Nephron (organoid): Measurements from ENCODE around the gene GC.

ENCODE experiments used
- H3K27ac Mint-ChIP-seq, 3 experiments: 2 replicates each; pipeline ENCODE4 v1.8.0; 2020; ENCODE audit warnings: mixed read lengths in 3 of 3, mild to moderate bottlenecking in 2 of 3, moderate library complexity in 1 of 3
- H3K27me3 Mint-ChIP-seq: 2 replicates; pipeline ENCODE4 v1.8.0; 2021; ENCODE audit warnings: low read depth, mild to moderate bottlenecking, moderate library complexity, mixed read lengths
- H3K36me3 Mint-ChIP-seq: 2 replicates; pipeline ENCODE4 v1.8.0; 2020; ENCODE audit warnings: low read depth, mixed read lengths
- H3K4me1 Mint-ChIP-seq: 2 replicates; pipeline ENCODE4 v1.8.0; 2020; ENCODE audit warnings: mixed read lengths
- H3K4me3 Mint-ChIP-seq, 3 experiments: 2 replicates each; pipeline ENCODE4 v1.8.0; 2020; ENCODE audit warnings: mild to moderate bottlenecking in 3 of 3, mixed read lengths in 3 of 3, moderate library complexity in 2 of 3
- H3K9me3 Mint-ChIP-seq: 2 replicates; pipeline ENCODE4 v1.8.0; 2020; ENCODE audit warnings: mixed read lengths
- CTCF ChIP-seq, 3 experiments: fragments of 200-600 bp; sonication (generic); IDR thresholded peaks; one replicate each; pipeline ENCODE4 v1.5.0; 2021; ENCODE audit warnings: antibody characterized with exemption in 3 of 3; ENCODE audit not compliant: unreplicated experiment in 3 of 3

GC gene

GRCh38 chr4:71784569-71785197 is 804 bp upstream of the GC start:
- H3K27ac Mint-ChIP-seq = no peak overlapping the region
- H3K27me3 Mint-ChIP-seq = no peaks in the 10 kb centered on the region
- H3K4me3 Mint-ChIP-seq = no peak overlapping the region
- no peaks in the 10 kb centered on the region for H3K4me1 Mint-ChIP-seq
- H3K9me3 Mint-ChIP-seq = no peaks in the 10 kb centered on the region
- H3K36me3 Mint-ChIP-seq = no peaks in the 10 kb centered on the region
- TF ChIP-seq CTCF (IDR thresholded peaks at IDR 0.05; ENCODE audit: unreplicated experiment in 3 of 3) = no peak

- no peaks in the 10 kb centered on the region for H3K27me3 Mint-ChIP-seq
- no peaks in the 10 kb centered on the region for H3K36me3 Mint-ChIP-seq
These were observed 6.0 kb downstream of the GC start for GRCh38 chr4:71777891-71778290.

GRCh38 chr4:71775449-71775848 is 8.4 kb downstream of the GC start:
- H3K9me3 Mint-ChIP-seq = no peaks in the 10 kb centered on the region
- no peak overlapping the region for H3K27ac Mint-ChIP-seq
- no peak overlapping the region for H3K4me3 Mint-ChIP-seq
- no peaks in the 10 kb centered on the region for H3K27me3 Mint-ChIP-seq
- no peaks in the 10 kb centered on the region for H3K4me1 Mint-ChIP-seq
- H3K36me3 Mint-ChIP-seq = no peaks in the 10 kb centered on the region
- no peak for TF ChIP-seq CTCF (IDR thresholded peaks at IDR 0.05; ENCODE audit: unreplicated experiment in 3 of 3)

More at GRCh38 chr4:71777891-71778290, 6.0 kb downstream of the GC start:
- H3K27ac Mint-ChIP-seq = no peak overlapping the region
- no peaks in the 10 kb centered on the region for H3K9me3 Mint-ChIP-seq
- no peak for TF ChIP-seq CTCF (IDR thresholded peaks at IDR 0.05; ENCODE audit: unreplicated experiment in 3 of 3)
- no peak overlapping the region for H3K4me3 Mint-ChIP-seq
- no peaks in the 10 kb centered on the region for H3K4me1 Mint-ChIP-seq

- TF ChIP-seq CTCF (IDR thresholded peaks at IDR 0.05; ENCODE audit: unreplicated experiment in 3 of 3) = no peak
- Mint-ChIP-seq H3K9me3 (no peaks in the 10 kb centered on the region), H3K27ac (no peak overlapping the region), H3K4me1 (no peaks in the 10 kb centered on the region), H3K36me3 (no peaks in the 10 kb centered on the region), H3K27me3 (peaks cover 4% of the 10 kb centered on the region), H3K4me3 (no peak overlapping the region)
These were observed 9.7 kb downstream of the GC start for GRCh38 chr4:71774136-71774535.

- Mint-ChIP-seq H3K9me3 (no peaks in the 10 kb centered on the region), H3K36me3 (no peaks in the 10 kb centered on the region), H3K4me1 (no peaks in the 10 kb centered on the region), H3K27ac (no peak overlapping the region), H3K27me3 (peaks cover 4% of the 10 kb centered on the region), H3K4me3 (no peak overlapping the region)
- no peak for TF ChIP-seq CTCF (IDR thresholded peaks at IDR 0.05; ENCODE audit: unreplicated experiment in 3 of 3)
These were observed 10.9 kb downstream of the GC start for GRCh38 chr4:71773004-71773403.

- TF ChIP-seq CTCF (IDR thresholded peaks at IDR 0.05; ENCODE audit: unreplicated experiment in 3 of 3) = peak in 1 of 3 experiments; percentile 10
- H3K9me3 Mint-ChIP-seq = no peaks in the 10 kb centered on the region
- H3K27me3 Mint-ChIP-seq = peaks cover 4% of the 10 kb centered on the region
- H3K36me3 Mint-ChIP-seq = no peaks in the 10 kb centered on the region
- H3K4me3 Mint-ChIP-seq = no peak overlapping the region
- H3K27ac Mint-ChIP-seq = no peak overlapping the region
- no peaks in the 10 kb centered on the region for H3K4me1 Mint-ChIP-seq
These were observed 11.3 kb downstream of the GC start for GRCh38 chr4:71772592-71772991.
